Stomach (tissue), 4 donors: Measurements from ENCODE around the gene UGT1A6.

Experiments used
- CTCF ChIP-seq, 7 experiments: fragments of 450-650 bp in 4 of 7; fragments of 200-600 bp in 3 of 7; sonication (generic) in 3 of 7; IDR thresholded peaks; one replicate each; pipeline ENCODE4 v1.5.1; 2016 to 2019; ENCODE audit warnings: antibody characterized with exemption in 7 of 7, control low read depth in 2 of 7, mild to moderate bottlenecking in 1 of 7
- POLR2A ChIP-seq, 4 donors: fragments of 450-650 bp; IDR thresholded peaks; one replicate each; pipeline ENCODE4 v1.6.1; 2016; ENCODE audit warnings: antibody characterized with exemption in 4 of 4, control low read depth in 2 of 4, mild to moderate bottlenecking in 1 of 4, moderate library complexity in 1 of 4

- TF ChIP-seq CTCF (IDR thresholded peaks at IDR 0.05) (no peak), POLR2A (IDR thresholded peaks at IDR 0.05) (no peak)
These were observed 103.1 kb downstream of the UGT1A6 start for GRCh38 chr2:233795735-233796171.
